A673 (cell line): Measurements from ENCODE around the gene C10orf143. TPM values are rescaled to one million over a fixed set of nuclear protein-coding genes. Genes with fewer than 3 reads are reported as not detected.

Experiments used
- BruUV-seq: library from RNA; stranded (reverse); fragments of 400-500 nt; replicated peaks from 2 replicates; lab custom pipeline; 2021; lab: Mats Ljungman, UMichigan
- CTCF ChIA-PET: fragments of 300-600 bp; sonication (Branson Sonifier 250); formaldehyde crosslinking; loops from one replicate; lab custom pipeline; 2022; ENCODE audit warnings: antibody characterized with exemption; lab: Charles Lee
- POLR2A ChIA-PET: fragments of 300-600 bp; sonication (Branson Sonifier 250); formaldehyde crosslinking; loops from one replicate; lab custom pipeline; 2022; ENCODE audit warnings: antibody characterized with exemption; ENCODE audit not compliant: low non-redundant PET; lab: Charles Lee
- DNase-seq: peaks from one replicate; pipeline ENCODE4 v3.0.0-alpha.2; 2015; ENCODE audit warnings: low spot score
- H3K27ac ChIP-seq: fragments of 200-600 bp; sonication (generic); 2 replicates; pipeline ENCODE4 v1.5.1; 2016; ENCODE audit warnings: mixed run types, low read depth, mild to moderate bottlenecking, mixed read lengths, antibody characterized with exemption, low read length; ENCODE audit not compliant: poor library complexity, severe bottlenecking
- H3K27me3 ChIP-seq: fragments of 200-600 bp; sonication (generic); replicated peaks from 2 replicates; pipeline ENCODE4 v1.6.1; 2017; ENCODE audit warnings: mixed run types, low read depth, mild to moderate bottlenecking, mixed read lengths, antibody characterized with exemption, low read length; ENCODE audit not compliant: insufficient read depth, poor library complexity
- H3K36me3 ChIP-seq: fragments of 200-600 bp; sonication (generic); 2 replicates; pipeline ENCODE4 v1.6.1; 2016; ENCODE audit warnings: mixed run types, mild to moderate bottlenecking, mixed read lengths, antibody characterized with exemption, low read length; ENCODE audit not compliant: insufficient read depth, poor library complexity, severe bottlenecking
- H3K4me1 ChIP-seq: fragments of 200-600 bp; sonication (generic); 2 replicates; pipeline ENCODE4 v1.6.1; 2017; ENCODE audit warnings: mixed run types, mild to moderate bottlenecking, mixed read lengths, antibody characterized with exemption, low read length; ENCODE audit not compliant: insufficient read depth, poor library complexity, severe bottlenecking
- H3K4me3 ChIP-seq: fragments of 200-600 bp; sonication (generic); 2 replicates; pipeline ENCODE4 v1.5.1; 2016; ENCODE audit warnings: low read depth, mixed run types, mild to moderate bottlenecking, mixed read lengths, low read length; ENCODE audit not compliant: poor library complexity, severe bottlenecking
- H3K9me3 ChIP-seq: fragments of 200-600 bp; sonication (generic); 2 replicates; pipeline ENCODE4 v1.6.1; 2016; ENCODE audit warnings: mixed run types, low read depth, mild to moderate bottlenecking, mixed read lengths, antibody characterized with exemption, low read length; ENCODE audit not compliant: poor library complexity, severe bottlenecking
- CTCF ChIP-seq: fragments of 300-800, 200-600 bp; sonication (generic); conservative IDR thresholded peaks from 2 replicates; pipeline ENCODE4 v1.5.1; 2017; ENCODE audit warnings: low read depth, mild to moderate bottlenecking, antibody characterized with exemption, low read length, moderate library complexity, mixed read lengths
- EZH2 ChIP-seq: fragments of 200-600 bp; sonication (generic); IDR thresholded peaks from 2 replicates; pipeline ENCODE4 v1.6.1; 2017; ENCODE audit warnings: borderline replicate concordance, low read depth, mild to moderate bottlenecking, mixed read lengths, antibody characterized with exemption, low read length; ENCODE audit not compliant: poor library complexity, severe bottlenecking
- intact Hi-C: fragments of 100-400 bp; cut with micrococcal nuclease; formaldehyde crosslinking; loops from one replicate; pipeline ENCODE4 v1.10.0; 2022; ENCODE audit not compliant: unreplicated experiment
- total RNA-seq: library from RNA; stranded (reverse); gene quantifications from 2 replicates; pipeline ENCODE4 v1.2.3, GENCODE V29; 2021

Gene C10orf143
- total RNA-seq, 1 experiment from 2014 or later: 1.8 TPM

GRCh38 chr10:130040351-130040750 lies 70.3 kb downstream of the C10orf143 start:
- CTCF ChIA-PET: interaction anchor here (0.7 kb wide), 1 partner anchor 69 kb away, joined by 7 read pairs; no protein-coding TSS in a partner anchor
- intact Hi-C loops: no loop called here
- POLR2A ChIA-PET: no interaction called here
- no TSS peak for BruUV-seq
- Histone ChIP-seq H3K36me3 (no peaks in the 10 kb centered on the region), H3K27ac (no peak overlapping the region), H3K27me3 (peaks cover 11% of the 10 kb centered on the region), H3K4me3 (no peak overlapping the region), H3K9me3 (no peaks in the 10 kb centered on the region), H3K4me1 (no peaks in the 10 kb centered on the region)
- TF ChIP-seq CTCF (no peak), EZH2 (no peak)
- no peak for DNase-seq

- Histone ChIP-seq H3K4me3 (no peak overlapping the region), H3K4me1 (no peaks in the 10 kb centered on the region), H3K27ac (no peak overlapping the region), H3K27me3 (peaks cover 19% of the 10 kb centered on the region), H3K36me3 (no peaks in the 10 kb centered on the region), H3K9me3 (no peaks in the 10 kb centered on the region)
- intact Hi-C loops: no loop called here
- no peak for DNase-seq
- POLR2A ChIA-PET: no interaction called here
- CTCF ChIA-PET: no interaction called here
- TF ChIP-seq EZH2 (no peak), CTCF (no peak)
- BruUV-seq: no TSS peak
Measured at GRCh38 chr10:130039141-130039540, 71.5 kb downstream of the C10orf143 start.

GRCh38 chr10:130038611-130039109 lies 72.0 kb downstream of the C10orf143 start:
- Histone ChIP-seq H3K27ac (no peak overlapping the region), H3K9me3 (no peaks in the 10 kb centered on the region), H3K36me3 (no peaks in the 10 kb centered on the region), H3K4me3 (no peak overlapping the region), H3K4me1 (no peaks in the 10 kb centered on the region), H3K27me3 (peaks cover 23% of the 10 kb centered on the region)
- TF ChIP-seq CTCF (no peak), EZH2 (no peak)
- ChIA-PET CTCF (no interaction called here), POLR2A (no interaction called here)
- intact Hi-C loops: no loop called here
- DNase-seq: no peak
- BruUV-seq: no TSS peak
